Neural cell (in vitro differentiated cells): ENCODE results near the gene FAM162B.

Experiments
- EP300 ChIP-seq: fragments of 450-650 bp; conservative IDR thresholded peaks from 2 replicates; pipeline ENCODE4 v1.6.1; 2014; ENCODE audit warnings: antibody characterized with exemption, mild to moderate bottlenecking, moderate library complexity; ENCODE audit not compliant: poor library complexity, severe bottlenecking
- EZH2 ChIP-seq: fragments of 200-600, 300-800 bp; shearing (Covaris generic), sonication (generic); IDR thresholded peaks from 2 replicates; pipeline ENCODE4 v1.6.1; 2014; ENCODE audit warnings: antibody characterized with exemption, low read length, borderline replicate concordance, mild to moderate bottlenecking; ENCODE audit not compliant: insufficient read depth, poor library complexity, severe bottlenecking
- POLR2AphosphoS5 ChIP-seq: IDR thresholded peaks from 2 replicates; pipeline ENCODE4 v1.6.1; 2012
- TAF1 ChIP-seq: IDR thresholded peaks from 2 replicates; pipeline ENCODE4 v1.6.1; 2012; ENCODE audit warnings: low read depth
- TF ChIP-seq, protein P1 (sequence below): fragments of 450-650 bp; IDR thresholded peaks from 2 replicates; pipeline ENCODE4 v1.5.1; 2014; ENCODE audit warnings: antibody characterized with exemption, mild to moderate bottlenecking, moderate library complexity; ENCODE audit not compliant: poor library complexity, severe bottlenecking

DNA sequence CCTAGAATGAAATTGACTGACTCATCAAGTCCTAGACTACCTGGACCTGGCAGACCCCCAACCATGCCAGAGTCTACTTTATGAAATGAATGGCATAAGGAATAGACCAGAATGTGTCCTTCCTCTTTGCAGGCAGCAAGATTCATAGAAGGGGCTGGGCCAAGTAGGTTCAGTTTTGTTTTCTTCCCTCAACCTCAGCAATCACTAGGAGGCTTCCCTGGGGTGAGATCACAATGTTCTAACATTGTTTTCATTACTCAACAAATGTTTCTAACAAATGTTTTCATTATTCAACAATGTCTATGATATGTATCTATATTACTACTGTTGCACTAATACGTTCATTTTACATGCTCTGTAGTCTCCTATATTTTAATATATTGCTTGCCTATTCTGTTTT is 8.4 kb upstream of the FAM162B start:
- no peak for TF ChIP-seq POLR2AphosphoS5
- TF ChIP-seq, protein P1, sequence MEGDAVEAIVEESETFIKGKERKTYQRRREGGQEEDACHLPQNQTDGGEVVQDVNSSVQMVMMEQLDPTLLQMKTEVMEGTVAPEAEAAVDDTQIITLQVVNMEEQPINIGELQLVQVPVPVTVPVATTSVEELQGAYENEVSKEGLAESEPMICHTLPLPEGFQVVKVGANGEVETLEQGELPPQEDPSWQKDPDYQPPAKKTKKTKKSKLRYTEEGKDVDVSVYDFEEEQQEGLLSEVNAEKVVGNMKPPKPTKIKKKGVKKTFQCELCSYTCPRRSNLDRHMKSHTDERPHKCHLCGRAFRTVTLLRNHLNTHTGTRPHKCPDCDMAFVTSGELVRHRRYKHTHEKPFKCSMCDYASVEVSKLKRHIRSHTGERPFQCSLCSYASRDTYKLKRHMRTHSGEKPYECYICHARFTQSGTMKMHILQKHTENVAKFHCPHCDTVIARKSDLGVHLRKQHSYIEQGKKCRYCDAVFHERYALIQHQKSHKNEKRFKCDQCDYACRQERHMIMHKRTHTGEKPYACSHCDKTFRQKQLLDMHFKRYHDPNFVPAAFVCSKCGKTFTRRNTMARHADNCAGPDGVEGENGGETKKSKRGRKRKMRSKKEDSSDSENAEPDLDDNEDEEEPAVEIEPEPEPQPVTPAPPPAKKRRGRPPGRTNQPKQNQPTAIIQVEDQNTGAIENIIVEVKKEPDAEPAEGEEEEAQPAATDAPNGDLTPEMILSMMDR = no peak
- TF ChIP-seq TAF1 = no peak
- TF ChIP-seq EP300 = no peak
- no peak for TF ChIP-seq EZH2
